CD4-positive, alpha-beta T cell treated with Interleukin-10 for 1 hour (primary cell): ENCODE results near the gene HAPLN3.

Experiments used
- DNase-seq: peaks from one replicate; pipeline ENCODE4 v3.0.0-alpha.2; 2020

The HAPLN3 gene

DNA sequence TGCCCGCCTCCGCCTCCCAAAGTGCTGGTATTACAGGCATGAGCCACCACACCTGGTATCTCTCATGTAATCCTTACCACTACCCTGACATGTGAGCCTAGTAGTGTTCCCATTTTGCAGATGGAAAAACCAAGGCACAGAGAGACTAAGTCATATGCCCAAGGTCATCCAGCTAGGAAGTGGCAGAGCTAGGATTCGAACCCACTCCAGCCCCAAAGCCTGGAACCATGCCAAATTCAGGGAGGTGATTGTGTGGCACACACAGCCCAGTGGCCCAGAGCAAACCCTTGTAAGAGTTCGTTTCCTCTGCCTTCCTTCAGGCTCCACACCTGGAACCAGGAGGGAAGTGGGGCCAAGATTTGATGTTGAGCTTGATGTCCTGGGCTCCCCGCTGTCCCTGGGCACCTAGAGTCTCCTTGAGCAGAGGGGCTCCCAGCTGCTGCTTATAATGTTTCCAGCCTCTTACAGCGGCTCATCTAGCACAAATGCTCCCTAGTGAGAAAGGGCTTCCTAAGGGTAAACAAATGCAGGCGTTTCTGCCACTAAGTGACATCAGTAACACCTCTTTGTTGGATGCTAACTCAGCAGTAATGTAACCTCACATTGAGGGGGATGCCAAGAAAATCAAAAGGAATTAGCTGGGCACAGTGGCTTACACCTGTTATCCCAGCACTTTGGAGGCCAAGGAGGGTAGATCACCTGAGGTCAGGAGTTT is 3.6 kb downstream of the HAPLN3 start:
- DNase-seq = no peak

DNA sequence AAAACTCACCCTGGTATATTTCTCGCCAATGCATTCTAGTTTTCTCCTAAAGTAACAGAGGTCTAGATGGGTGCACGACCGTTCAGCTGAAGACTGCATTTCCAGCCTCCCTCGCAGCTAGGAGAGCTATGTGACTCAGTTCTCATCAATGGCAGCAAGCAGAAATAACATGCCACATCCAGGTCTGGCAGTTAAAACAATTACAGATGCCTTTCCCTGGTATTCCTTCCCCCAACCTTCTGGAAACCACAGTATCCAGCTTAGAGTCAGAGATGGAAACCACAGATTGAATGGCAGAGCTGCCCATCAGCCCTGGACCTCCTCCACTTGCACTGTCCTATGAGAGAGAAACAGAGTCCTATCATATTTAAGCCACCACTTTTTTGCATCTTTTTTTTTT is 4.8 kb downstream of the HAPLN3 start:
- DNase-seq = no peak

- no peak for DNase-seq
Measured at GRCh38 chr15:88888719-88889118, 6.6 kb downstream of the HAPLN3 start.

DNA sequence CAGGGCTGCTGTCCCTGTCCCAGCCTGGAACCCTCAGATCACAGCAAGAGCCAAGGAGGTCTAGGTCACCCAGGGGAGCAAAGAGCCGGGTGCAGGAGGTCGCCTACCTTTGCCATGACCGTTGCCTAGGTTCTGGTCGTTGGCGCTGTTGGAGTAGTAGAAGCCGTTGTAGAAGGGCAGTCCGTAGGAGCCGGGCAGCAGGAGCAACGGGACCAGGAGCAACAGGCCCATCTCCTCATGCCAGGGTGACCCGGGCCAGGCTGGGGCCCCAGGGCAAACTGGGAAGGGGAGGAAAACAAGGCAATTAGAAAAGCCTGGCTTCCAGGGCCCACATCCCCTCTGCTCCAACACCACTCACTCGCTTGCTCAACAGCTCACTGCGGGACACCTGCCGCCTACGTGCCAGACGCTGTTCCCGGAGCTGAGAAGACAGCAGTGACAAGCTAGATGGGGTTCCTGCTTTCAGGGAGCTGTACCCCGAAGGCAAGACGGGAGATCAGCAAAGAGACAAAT is 8.2 kb downstream of the HAPLN3 start:
- no peak for DNase-seq

DNA sequence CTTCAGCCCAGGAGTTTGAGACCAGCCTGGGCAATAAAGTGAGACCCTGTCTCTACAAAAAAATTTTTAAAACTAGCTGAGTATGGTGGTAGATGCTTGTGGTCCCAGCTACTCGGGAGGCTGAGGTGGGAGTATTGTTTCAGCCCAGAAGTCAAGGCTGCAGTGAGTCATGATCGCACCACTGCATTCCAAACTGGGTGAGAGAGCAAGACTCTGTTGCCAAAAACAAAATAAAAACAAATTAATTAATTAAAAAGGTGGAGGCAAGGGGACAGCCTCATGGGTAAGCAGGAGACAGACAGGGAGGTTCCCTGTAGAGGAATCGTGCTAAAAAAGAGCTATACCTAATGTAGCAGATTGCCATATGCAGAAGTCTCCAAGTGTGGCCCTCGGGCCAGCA is 12.6 kb downstream of the HAPLN3 start:
- no peak for DNase-seq

DNA sequence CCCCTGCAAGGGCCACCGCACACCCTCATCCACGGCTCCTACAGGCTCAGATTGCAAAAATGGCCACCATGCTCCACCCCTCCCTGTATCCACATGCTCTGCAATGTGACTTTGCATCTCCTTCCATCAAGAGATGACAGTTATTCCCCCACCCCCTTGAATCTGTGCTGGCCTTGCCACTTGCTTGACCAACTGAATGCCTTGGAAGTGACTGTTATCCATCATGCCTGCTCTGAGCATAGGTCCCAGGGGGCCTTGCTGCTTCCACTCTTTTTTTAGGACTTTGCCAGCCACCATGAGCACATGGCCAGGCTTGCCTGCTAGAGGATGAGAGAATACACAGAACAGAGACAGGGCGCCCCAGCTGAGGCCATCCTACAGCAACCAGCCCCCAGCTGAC is 13.6 kb downstream of the HAPLN3 start:
- no peak for DNase-seq

DNA sequence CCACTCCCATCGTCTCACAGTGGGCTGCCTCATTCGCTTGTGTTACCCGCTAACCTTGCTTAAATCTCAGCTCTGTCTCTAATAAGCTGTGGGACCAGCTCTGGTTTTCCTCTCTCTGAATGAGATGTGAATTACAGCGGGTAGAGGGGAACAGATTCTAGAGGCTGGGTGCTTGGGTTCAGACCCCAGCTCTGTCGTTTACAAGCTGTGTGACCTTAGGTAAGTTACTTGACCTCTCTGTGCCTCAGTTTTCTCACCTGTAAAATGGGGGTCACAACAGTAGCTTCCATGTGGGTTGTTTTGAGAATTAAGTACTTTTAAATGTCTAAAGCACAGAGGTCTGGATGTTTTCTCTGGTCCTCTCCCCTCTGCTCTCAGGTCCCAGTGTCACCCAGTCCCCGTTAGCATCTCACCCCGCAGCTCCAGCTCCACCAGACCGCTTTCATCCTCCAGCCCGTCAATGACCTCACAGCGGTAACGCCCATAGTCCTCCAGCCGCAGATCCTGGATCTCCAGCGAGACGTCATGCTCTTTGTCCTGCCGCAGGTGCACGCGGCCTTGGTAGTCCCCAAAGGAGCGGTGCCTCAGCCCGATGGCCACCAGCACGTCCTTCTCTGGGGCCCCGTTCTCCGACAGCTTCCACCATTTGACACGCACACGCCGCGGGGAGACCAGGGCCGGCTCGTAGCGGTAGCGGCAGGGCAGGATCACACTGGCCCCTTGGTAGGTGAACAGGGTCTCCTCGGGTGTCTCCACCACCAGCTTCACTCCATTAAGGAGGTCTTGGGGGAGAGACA is 14.2 kb downstream of the HAPLN3 start:
- DNase-seq = no peak

GRCh38 chr15:88878720-88879184 is 16.6 kb downstream of the HAPLN3 start:
- DNase-seq = peak; percentile 34

DNA sequence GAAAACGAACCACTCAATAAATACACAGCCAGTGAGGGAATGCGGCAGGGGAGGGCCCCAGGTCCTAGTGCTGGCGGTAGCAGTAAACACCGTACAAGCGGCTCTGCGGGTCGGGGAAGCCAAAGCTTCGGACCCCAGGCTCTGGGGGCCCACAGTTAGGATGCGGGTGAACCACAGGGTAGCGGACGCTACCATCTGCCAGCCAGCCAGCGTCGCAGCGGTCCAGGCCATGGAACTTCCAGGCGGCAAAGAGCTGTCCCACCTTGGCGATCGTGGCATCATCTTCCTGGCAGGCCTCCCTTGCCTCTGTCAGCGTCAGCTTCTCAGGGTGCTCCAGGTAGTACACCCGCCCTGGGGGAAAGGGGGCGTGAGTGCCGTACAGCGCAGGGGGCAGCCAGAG is 17.4 kb downstream of the HAPLN3 start:
- no peak for DNase-seq

GRCh38 chr15:88877415-88877814 is 17.9 kb downstream of the HAPLN3 start:
- DNase-seq = no peak

DNA sequence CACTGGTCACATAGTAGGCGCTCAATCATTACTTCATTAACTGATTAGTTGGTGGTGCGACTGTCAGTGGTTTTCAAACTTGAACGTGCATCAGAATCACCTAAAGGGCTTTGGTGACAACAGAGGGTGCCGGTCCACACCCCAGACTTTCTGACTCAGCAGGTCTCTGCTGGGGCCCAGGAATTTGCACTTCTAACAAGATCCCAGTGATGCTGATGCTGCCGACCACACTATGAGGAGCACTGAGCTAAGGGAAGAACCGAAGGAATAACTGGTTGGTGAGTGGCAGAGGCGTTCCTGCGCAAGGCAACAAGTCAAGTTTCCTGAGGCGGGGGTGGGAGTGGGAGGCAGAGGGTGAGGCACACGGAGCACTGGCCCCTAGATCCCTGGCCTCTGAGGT is 18.8 kb downstream of the HAPLN3 start:
- DNase-seq = no peak

GRCh38 chr15:88874684-88875083 is 20.7 kb downstream of the HAPLN3 start:
- DNase-seq = no peak

DNA sequence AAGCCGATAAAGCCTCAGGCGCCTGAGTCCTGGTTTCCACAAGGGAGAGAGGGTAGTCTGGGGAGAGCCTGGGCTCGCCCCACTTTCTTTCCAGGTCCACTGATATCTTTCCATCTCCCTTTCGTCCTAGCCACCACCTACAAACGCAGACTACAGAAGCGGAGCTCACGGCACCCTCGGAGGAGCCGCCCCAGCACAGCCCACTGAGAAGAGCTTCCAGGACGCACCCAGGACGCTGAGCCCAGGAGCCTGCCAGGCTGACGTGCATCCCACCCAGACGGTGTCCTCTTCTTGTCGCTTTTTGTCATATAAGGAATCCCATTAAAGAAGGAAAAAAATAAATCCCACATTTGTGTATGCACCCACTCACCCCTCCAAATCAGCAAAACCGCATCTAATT is 21.1 kb downstream of the HAPLN3 start:
- DNase-seq = no peak

GRCh38 chr15:88873786-88874185 is 21.6 kb downstream of the HAPLN3 start:
- DNase-seq = no peak

- DNase-seq = no peak
Measured at GRCh38 chr15:88872706-88873105, 22.6 kb downstream of the HAPLN3 start.

DNA sequence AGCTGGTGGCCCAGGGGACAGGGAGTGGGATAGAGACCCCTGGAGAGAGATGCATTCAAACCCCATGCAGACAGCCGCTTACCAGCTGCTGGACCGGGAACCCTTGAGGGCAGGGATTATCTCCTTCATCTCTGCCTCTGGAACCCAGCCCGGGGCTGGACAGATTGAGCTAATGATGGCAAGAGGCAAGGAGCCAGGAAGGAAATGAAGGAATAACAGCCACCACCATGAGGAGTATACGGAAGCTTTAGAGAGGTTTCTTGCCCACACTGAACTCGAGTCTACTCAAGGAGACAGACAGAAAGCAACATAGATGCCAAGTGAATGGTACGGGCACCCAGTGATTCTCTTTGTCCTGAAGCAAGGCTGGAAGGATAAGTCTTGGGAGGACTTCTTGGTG is 23.2 kb downstream of the HAPLN3 start:
- DNase-seq = no peak

- no peak for DNase-seq
Measured at GRCh38 chr15:88871313-88871712, 24.0 kb downstream of the HAPLN3 start.

DNA sequence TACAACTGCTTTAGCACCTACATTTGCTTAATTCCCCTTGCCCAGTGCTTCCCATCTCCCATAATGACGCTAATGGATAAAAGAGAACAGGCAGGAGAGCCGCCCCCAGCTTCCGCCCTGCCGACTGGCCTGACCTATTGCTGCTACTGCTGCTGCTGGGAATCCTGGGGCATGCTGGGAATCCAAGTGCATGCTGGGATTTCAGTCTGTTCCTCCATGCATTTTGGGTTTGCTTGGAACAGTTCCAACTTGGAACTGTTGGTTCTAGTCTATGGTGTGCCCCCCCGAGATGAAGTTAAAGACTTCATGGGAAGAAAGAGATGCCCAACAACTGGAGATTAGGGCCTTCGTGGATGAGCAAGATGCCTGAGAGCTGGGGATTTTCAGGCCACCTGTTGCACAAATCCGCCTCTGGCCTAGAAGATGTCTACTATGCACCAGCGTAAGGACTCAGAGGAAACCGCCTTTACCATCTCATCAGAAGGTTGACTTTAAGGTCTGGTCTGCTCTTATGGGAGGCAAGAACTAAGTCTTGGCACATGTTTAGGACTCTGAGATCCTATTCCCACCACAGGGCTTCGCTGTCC is 29.0 kb downstream of the HAPLN3 start:
- DNase-seq = no peak

- DNase-seq = no peak
Measured at GRCh38 chr15:88865498-88866099, 29.7 kb downstream of the HAPLN3 start.

GRCh38 chr15:88864861-88865497 is 30.4 kb downstream of the HAPLN3 start:
- no peak for DNase-seq

- DNase-seq = no peak
Measured at GRCh38 chr15:88863412-88863811, 31.9 kb downstream of the HAPLN3 start.

GRCh38 chr15:88860212-88860611 is 35.1 kb downstream of the HAPLN3 start:
- no peak for DNase-seq

GRCh38 chr15:88859550-88859949 is 35.8 kb downstream of the HAPLN3 start:
- DNase-seq = no peak
